NCI-H526 (cell line): Measurements from ENCODE around the gene TRIM6.
"Not testable (repeated sequence)": the region's sequence is repeated elsewhere in the genome, so short reads cannot be mapped to it uniquely, and the experiment has no call there.

Experiments
- DNase-seq, 2 experiments: peaks; one replicate each; lab custom pipeline; 2025; lab: John Stamatoyannopoulos, UW

The TRIM6 gene

DNA sequence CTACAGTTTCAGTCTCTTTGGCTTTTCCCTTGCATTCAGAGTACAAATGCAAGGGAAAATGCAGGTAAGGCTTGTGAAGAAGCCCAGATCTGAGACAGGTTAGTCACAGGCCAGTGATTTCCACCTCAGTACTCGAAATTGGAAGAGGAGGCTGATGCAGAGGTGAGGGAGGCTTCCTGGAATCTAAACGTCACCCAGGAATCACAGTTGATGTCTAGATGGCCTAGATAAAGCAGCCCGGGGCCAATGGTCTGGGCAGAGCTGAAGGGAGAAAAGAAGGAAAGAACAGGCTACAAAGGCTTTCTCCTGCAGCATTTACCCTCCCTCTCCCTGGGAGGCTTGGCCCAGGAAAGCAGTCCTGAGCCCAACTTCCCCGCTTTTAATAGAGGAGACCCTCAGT is 8.5 kb downstream of the TRIM6 start:
- DNase-seq, result no peak

DNA sequence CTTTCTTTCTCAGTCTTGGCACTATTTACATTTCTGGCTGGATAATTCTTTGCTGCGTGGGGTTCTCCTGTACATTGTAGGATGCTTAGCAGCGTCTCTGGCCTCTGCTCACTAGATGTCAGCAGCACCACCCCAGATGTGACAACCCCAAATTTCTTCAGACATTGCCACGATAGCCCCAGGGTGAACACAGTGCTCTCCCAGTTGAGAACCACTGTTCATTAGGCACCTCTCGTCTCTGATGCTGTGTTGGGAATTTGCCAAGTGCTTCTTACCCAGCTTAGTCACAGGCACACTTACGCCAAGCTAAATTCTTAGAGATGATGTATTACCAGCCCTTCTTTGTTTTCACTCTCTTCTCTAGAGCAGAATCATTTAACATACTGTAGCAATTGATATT is 9.4 kb downstream of the TRIM6 start:
- no peak for DNase-seq

DNA sequence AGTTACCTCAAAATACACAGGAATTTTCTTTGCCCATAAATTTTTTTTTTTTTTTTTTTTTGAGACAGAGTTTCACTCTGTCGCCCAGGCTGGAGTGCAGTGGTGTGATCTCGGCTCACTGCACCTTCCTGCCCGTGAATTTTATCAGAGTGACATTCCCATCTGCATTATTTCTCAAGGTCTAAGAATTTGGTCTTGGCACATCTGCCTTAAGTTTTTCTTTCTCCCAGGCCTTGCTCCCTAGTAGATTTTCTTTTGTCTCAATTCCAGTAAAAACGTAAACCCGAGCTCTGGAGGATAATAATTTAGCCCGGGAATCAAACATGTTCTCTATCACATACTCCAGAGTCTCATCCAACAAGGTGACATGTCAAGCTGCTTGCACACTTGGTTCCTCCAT is 12.4 kb downstream of the TRIM6 start:
- no peak for DNase-seq

DNA sequence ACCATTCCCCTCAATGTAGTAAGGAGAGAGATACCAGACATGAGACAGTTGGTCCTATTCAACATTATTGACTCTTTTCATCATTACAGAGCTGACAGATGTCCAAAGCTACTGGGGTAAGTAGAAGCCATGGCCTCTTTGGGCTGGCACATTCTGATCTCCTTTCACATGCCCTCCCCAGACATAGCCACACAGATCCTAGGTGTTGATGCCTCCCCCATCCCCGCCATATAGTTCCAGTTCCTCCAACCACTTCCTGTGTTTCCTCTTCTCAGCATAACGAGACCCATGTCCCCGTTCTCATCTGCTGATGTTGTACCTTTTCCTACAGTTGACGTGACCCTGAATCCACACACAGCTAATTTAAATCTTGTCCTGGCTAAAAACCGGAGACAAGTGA is 14.0 kb downstream of the TRIM6 start:
- DNase-seq, result no peak

DNA sequence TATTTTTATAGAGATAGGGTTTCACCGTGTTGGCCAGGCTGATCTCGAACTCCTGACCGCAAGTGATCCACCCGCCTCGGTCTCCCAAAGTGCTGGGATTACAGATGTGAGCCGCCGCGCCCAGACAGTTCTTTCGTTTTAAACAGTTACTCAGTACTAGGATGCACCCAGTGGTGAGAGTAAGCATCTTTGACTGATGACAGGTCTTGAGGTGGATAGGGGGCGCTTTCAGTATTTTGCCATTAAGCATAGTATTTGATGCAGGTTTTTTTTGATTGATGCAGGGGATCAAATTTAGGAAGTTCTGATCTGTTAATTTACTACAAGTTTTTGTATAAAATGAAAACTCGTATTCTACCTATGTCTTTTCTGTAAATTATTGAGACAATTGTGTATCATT is 15.2 kb downstream of the TRIM6 start:
- peak in 1 of 2 experiments; percentile 1 for DNase-seq

DNA sequence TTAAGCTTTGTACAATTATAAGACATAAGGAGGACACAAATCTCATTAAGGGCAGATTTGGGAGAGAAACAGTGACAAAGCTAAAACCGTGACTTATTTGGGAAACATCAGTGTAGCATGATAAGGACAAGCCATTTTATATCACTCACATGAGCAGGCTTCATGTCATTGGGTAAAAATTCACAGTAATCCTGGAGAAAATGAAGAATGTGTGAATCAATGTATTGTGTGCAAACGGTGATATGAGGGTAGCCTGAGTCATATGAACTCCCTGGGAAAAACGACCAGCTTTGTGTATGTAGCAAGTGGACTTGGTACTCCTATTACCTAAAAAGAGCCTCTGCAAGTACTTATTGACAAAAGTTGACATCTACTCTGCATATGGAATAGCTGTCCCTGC is 22.4 kb downstream of the TRIM6 start:
- no peak for DNase-seq

DNA sequence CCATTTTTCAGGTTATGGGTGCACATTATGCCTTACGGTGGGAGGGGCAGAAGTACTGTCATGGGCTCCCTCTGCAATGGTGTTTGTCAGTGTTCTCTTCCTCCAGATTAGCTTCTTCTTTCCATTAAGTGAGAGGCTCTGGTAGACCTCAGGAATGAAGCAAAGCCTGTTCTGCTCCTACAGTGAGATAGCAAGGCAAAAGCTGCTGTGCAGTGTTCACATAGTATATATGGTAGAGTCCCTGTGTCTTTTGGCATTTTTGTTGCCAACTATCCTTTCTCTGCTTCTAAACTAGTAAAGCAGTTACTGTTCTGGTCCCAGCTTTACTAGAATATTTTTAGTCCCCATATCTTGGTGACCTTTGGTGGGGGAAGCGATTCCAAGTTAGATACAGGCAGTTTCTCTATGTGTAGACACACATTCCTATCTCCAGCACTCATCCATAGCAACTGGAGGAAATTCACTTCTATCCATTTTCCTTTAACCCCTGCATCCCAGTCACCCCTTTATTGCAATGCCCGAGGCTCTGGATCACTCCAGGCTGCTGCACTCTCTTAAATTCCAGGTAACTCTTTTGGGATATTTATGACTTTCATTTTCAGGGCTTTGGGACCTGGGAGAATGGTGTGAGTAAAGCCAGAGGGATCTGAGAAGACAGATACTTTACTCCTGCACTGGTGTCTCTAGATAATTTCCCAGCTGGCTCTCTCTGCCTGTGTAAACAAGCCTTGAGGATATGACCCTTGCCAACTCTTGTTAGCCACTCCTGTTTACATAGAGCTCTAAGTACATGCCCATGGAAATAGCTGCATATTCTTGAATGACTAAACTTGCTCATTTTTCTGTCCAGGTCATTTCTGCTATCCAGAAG is 24.4 kb downstream of the TRIM6 start:
- DNase-seq, result no peak

DNA sequence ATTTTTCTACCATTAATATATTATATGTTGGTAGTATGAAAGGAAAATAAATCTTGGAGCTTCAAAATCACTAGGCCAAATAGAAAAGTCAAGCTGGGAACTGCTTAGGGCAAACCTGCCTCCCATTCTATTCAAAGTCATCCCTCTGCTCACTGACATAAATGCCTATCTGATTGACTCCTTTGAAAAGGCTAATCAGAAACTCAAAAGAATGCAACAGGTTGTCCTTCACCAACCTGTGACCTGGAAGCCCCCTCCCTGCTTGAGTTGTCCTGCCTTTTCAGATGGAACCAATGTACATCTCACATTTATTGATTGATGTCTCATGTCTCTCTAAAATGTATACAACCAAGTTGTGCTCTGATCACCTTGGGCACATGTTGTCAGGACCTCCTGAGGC is 25.1 kb downstream of the TRIM6 start:
- DNase-seq, result no peak

DNA sequence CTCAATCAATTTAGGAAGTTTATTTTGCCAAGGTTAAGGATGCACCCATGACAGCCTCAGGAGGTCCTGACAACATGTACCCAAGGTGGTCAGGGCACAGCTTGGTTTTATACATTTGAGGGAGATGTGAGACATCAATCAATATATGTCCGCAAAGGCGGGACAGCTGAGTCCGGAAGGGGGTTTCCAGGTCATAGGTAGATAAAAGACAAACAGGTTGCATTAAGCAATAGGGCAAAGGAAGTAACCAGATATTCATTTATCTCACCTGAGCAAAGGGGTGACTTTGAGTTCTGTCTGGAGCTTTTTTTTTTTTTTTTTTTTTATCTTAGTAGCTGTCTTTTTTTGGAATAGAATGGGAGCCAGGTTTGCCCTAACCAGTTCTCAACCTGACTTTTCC is 26.4 kb downstream of the TRIM6 start:
- no peak for DNase-seq

DNA sequence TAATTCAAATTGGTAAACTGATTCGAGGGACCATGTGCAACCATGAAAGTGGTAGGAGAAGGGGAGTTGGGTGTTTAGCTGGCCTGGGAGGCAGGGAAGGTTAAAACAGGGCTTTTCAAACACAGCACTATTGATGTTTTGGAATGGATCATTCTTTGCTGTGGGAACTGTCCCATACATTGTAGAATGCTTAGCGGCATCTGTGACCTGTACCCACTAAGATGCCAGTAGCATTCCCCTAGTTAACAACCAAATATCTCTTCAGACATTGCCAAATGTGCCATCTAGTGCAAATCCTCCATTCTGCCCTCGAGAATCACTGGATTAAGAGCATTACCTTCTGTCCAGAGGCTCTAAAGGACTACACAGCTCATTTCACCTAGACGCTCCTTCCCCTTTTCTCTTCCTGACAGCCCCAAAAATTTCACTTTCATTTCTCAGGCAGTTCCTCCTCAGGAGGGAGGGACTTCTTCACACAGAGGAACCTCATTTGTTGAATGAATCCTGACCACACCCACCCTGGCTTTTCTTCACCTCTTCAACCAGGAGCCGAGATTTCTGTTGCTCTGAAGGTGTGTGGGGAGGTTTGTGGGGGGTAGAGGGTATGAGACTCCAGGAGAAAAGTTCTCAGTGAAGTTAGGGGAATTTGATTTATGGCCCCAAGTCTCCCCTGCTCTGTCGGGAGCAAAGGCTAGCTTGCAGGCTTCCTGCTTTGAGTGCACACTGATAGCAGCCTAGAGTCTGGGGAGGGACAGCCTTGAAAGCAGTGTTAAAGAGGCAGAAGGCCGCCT is 28.2 kb downstream of the TRIM6 start, which contains the start of gene TRIM34:
TSS of gene TRIM34 (plus strand) at position 513 of the 791 bp plus-strand sequence. CDS start 7,331 bp downstream, outside the sequence.
- no peak for DNase-seq

DNA sequence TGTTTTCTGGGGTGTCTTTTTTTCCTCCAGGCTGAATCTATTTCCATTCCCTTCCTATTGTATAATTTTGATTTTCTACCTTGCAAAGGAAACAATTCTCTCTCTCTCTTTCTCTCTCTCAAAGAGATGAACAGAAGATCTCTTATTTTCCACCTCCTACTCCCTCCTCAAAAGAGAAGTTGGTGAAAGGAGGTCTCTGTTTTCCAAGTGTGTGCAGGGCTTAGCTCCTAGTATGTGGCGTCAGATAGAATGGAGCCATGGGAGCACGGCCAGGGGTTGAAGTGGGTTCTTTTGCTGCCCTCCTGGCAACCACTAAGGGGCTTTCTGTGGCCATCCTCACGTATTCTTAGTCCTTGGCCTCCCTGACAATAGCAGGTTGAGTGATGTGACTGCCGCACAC is 28.8 kb downstream of the TRIM6 start:
- no peak for DNase-seq

DNA sequence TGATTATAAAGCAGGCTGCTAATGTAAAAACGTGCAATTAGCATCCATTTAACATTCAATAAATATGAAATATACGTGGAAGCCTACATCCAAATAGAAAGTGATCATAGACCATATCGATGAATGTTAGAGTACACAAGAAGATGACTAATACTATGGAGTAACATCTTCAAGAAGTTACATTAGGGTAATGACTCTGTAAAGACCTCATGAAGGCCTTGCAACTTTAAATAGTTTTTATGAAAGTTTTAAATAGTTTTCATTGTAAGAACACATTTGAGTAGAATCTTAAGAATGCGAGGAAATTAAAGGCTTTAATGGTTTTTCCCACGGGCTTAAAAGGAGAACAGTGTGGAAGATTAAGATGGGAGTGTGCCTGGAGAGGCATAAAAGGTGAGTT is 29.8 kb downstream of the TRIM6 start:
- no peak for DNase-seq

DNA sequence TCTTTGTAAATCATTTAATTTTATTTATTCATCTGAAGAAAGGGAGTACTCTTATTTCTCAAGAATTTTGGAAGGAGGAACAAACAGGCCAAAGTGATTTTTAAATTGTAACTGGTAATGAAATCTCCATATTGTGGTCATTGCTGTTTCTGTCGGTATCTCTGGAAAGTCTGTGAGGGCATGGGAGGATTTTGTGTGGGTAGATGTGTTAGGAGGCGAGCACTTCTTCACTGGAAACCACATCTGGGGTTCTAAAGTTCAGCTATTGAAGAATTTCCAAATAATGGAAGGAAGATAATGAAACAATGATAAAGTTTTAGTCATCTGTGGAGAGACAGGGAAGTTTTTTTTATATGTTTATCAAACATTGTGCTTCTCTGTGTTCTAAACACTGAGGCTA is 35.0 kb downstream of the TRIM6 start:
- no peak for DNase-seq

DNA sequence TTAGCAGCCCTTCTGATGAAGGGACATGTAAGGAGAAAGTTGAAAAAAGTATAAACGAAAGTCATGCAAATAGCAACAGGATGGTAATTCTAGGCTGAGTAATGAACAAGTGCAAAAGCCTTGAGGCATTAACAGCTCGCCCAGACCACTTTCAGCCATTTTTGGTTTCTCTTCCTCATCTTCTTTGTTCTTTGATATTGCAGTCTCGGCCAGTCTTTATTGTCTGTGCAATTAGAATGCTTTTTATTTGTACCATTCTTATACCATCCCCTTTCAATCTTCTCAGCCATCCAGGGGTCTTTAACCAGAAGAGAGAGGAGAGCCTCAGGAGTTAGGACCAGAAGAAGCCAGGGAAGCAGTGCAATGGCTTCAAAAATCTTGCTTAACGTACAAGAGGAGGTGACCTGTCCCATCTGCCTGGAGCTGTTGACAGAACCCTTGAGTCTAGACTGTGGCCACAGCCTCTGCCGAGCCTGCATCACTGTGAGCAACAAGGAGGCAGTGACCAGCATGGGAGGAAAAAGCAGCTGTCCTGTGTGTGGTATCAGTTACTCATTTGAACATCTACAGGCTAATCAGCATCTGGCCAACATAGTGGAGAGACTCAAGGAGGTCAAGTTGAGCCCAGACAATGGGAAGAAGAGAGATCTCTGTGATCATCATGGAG is 35.7 kb downstream of the TRIM6 start:
- no peak for DNase-seq

DNA sequence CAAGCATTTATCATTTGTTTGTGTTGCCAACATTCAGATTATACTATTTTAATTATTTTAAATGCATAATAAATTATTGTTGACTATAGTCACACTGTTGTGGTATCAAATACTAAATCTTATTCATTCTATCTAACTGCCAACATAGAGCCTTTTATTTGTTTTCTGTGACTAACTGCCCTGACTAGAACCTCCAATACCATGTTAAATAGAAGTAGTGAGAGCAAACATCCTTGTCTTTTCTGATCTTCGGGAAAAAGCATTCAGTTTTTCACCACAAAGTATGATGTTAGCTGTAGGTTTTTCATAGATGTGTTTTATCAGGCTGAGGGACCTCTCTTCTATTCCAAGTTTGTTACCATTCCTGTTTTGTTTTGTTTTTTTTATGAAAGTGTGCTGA is 43.5 kb downstream of the TRIM6 start:
- DNase-seq, result no peak

DNA sequence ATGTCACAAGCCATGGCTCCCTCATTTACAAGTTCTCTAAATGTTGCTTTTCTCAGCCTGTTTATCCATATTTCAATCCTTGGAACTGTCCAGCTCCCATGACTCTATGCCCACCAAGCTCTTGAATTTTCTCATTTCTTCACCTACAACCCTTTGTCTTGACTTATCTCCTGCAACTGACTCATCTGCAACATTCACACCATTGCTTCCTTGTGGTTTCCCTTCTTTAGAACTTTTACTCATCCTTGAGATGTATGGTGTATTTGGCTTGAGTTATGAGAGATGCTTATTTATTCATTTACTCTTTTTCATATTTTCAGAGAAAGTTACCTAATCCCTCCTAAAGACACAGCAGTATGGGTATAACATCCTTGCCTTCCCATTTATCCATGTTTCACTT is 47.1 kb downstream of the TRIM6 start:
- no peak for DNase-seq

DNA sequence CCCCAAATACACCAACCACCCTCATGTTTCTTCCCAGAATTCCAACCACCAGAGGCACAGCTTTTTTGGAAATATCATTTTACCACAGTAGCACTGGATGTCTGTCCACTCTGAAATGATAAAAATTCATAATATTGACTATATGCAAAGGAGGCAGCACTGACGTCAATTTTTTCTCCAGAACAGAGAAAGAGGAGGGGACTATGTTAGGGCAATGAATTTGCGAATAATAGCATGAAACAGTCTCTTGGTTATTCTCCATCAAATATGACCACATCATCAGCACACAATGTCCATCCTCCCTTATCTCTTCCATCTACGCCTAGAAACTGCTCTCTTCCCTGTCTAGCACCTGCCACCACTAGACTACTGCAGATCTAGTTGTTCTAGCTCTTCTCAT is 49.7 kb downstream of the TRIM6 start:
- DNase-seq, result no peak

DNA sequence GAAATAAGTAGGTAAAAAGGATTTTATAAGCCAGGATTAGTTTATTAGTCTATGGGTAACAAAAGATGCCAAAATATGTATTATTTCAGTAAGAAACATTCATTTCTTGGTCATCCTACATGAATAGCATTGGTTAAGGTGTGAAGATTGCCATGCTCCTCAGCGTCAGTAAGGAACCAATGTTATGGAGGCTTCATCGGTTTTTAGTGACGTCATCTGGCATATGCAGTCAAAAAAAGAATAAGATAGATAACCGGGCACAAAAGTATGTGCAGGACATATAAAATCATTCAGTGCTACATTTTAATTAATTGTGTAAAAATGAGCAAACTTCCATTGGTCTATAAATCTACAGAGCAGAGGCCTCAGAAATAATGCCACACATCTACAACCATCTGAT is 59.0 kb downstream of the TRIM6 start:
- no peak for DNase-seq

DNA sequence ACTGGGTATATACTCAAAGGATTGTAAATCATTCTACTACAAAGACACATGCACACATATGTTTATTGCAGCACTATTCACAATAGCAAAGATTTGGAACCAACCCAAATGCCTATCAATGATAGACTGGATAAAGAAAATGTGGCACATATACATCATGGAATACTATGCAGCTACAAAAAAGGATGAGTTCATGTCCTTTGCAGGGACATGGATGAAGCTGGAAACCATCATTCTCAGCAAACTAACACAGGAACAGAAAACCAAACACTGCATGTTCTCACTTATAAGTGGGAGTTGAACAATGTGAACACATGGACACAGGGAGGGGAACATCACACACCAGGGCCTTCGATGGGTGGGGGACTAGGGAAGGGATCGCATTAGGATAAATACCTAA is 60.5 kb downstream of the TRIM6 start:
- not testable (repeated sequence) for DNase-seq

DNA sequence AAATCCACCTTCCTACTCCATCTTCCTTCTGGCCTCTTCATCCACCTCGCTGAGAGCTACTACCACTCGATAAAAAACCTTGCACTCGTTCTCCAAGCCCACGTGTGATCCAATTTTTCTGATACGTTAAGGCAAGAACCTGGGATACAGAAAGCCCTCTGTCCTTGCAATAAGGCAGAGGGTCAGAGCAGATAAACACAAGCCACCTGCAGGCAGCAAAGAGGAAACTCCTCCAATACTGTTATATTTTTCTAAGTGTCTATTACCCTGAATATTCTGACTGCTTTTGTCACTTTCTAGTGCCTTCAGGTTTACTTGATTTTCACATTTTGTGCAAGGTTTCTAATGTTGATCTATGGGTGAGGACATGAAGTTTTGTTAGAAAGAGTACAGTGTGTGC is 61.9 kb downstream of the TRIM6 start:
- DNase-seq, result no peak
